ENCODE results near the gene TAF6.

DNA sequence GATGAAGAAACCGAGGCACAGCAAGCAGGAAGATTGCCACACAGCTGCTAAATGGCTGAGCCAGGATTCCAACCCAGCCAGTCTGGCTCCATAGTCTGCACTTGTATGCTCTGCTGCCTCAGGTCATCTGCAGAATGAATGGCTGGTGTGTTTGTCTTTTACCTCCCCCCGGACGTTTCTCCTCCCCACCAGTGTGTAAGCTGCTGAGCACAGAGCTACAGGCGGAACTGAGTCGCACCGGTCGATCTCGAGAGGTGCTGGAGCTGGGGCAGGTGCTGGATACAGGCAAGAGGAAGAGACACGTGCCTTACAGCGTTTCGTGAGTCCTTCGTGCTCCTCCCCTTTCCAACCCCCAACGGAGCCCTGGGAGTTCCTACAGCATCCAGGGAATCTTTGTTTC, 2.9 kb upstream of the TAF6 start:
- TF ChIP-seq, protein P1, sequence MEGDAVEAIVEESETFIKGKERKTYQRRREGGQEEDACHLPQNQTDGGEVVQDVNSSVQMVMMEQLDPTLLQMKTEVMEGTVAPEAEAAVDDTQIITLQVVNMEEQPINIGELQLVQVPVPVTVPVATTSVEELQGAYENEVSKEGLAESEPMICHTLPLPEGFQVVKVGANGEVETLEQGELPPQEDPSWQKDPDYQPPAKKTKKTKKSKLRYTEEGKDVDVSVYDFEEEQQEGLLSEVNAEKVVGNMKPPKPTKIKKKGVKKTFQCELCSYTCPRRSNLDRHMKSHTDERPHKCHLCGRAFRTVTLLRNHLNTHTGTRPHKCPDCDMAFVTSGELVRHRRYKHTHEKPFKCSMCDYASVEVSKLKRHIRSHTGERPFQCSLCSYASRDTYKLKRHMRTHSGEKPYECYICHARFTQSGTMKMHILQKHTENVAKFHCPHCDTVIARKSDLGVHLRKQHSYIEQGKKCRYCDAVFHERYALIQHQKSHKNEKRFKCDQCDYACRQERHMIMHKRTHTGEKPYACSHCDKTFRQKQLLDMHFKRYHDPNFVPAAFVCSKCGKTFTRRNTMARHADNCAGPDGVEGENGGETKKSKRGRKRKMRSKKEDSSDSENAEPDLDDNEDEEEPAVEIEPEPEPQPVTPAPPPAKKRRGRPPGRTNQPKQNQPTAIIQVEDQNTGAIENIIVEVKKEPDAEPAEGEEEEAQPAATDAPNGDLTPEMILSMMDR (IDR thresholded peaks at IDR 0.05; ENCODE audit: low read depth, low read length): no peak
- no peak for TF ChIP-seq EZH2phosphoT487 (IDR thresholded peaks at IDR 0.05; ENCODE audit: low read depth)

Data from OCI-LY3 (cell line).